ENCODE results near the gene SQSTM1.

DNA sequence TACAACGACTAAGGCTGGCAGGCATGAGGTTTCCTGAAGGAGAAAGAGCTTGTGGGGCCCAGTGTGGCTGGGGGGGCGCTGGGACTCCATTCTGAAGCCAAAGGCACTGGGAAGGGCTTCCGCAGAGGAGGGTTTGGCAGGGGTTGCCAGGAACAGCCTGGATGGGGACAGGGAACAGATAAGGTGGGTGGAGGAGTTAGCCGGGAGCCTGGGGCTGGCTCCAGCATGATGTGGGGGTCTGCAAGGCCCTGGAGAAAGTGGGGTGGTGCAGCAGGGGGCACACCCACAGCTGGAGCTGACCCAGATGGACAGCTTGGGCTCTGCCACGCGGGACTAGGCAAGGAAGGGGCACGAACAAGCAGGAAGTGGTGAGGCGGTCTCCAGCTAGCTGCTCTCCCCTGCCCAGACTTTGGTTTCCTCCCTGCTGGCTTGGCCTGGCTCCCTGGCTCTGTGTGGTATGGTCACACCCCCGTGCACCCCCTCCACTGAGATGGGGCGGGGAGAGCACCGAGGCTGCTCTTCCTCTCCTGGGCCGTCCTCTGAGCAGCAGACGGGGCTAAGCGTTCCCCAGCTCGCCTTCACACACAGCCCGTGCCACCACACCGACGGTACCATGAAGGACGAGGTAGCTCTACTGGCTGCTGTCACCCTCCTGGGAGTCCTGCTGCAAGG is 27.1 kb upstream of the SQSTM1 start, which contains the start of gene LTC4S:
- no peak for TF ChIP-seq SPI1 (IDR thresholded peaks at IDR 0.05; ENCODE audit: borderline replicate concordance, low read depth, low read length)
- no peak for TF ChIP-seq JUN (IDR thresholded peaks at IDR 0.05; ENCODE audit: borderline replicate concordance, low read depth, low read length)
- no peak for TF ChIP-seq JUN (CRISPR knock-in tag; IDR thresholded peaks at IDR 0.05; ENCODE audit: borderline replicate concordance)
- no peak for TF ChIP-seq PRPF4 (IDR thresholded peaks at IDR 0.05; ENCODE audit: insufficient read depth, low read depth, low read length, poor library complexity, severe bottlenecking)
- no peak for TF ChIP-seq MCM3 (IDR thresholded peaks at IDR 0.05)
- no peak for TF ChIP-seq ZNF23 (CRISPR knock-in tag; IDR thresholded peaks at IDR 0.05)
- TF ChIP-seq, protein P1, sequence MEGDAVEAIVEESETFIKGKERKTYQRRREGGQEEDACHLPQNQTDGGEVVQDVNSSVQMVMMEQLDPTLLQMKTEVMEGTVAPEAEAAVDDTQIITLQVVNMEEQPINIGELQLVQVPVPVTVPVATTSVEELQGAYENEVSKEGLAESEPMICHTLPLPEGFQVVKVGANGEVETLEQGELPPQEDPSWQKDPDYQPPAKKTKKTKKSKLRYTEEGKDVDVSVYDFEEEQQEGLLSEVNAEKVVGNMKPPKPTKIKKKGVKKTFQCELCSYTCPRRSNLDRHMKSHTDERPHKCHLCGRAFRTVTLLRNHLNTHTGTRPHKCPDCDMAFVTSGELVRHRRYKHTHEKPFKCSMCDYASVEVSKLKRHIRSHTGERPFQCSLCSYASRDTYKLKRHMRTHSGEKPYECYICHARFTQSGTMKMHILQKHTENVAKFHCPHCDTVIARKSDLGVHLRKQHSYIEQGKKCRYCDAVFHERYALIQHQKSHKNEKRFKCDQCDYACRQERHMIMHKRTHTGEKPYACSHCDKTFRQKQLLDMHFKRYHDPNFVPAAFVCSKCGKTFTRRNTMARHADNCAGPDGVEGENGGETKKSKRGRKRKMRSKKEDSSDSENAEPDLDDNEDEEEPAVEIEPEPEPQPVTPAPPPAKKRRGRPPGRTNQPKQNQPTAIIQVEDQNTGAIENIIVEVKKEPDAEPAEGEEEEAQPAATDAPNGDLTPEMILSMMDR (IDR thresholded peaks at IDR 0.05 in 2 of 3, conservative IDR thresholded peaks at IDR 0.05 in 1 of 3; ENCODE audit: insufficient read depth in 2 of 3, low read depth in 1 of 3, low read length in 3 of 3): no peak
- no peak for TF ChIP-seq BRF1 (IDR thresholded peaks at IDR 0.05; ENCODE audit: borderline replicate concordance, extremely low read depth, insufficient read length)
- TF ChIP-seq, protein P2, sequence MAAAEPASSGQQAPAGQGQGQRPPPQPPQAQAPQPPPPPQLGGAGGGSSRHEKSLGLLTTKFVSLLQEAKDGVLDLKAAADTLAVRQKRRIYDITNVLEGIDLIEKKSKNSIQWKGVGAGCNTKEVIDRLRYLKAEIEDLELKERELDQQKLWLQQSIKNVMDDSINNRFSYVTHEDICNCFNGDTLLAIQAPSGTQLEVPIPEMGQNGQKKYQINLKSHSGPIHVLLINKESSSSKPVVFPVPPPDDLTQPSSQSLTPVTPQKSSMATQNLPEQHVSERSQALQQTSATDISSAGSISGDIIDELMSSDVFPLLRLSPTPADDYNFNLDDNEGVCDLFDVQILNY (CRISPR knock-in tag; IDR thresholded peaks at IDR 0.05): no peak
- no peak for TF ChIP-seq ZNF232 (CRISPR knock-in tag; IDR thresholded peaks at IDR 0.05)
- TF ChIP-seq KLF1 (tag; IDR thresholded peaks at IDR 0.05): no peak
- no peak for TF ChIP-seq CREB1 (IDR thresholded peaks at IDR 0.05)
- no peak for TF ChIP-seq CREB1 (CRISPR knock-in tag; IDR thresholded peaks at IDR 0.05)
- no peak for TF ChIP-seq LCOR (CRISPR knock-in tag; IDR thresholded peaks at IDR 0.05)
- TF ChIP-seq TAF1 (IDR thresholded peaks at IDR 0.05; ENCODE audit: control insufficient read depth, extremely low read depth, insufficient read depth, low read length, severe bottlenecking): no peak

Data from K562 (cell line).